ENCODE data around the gene SLC6A1.

Gene SLC6A1

DNA sequence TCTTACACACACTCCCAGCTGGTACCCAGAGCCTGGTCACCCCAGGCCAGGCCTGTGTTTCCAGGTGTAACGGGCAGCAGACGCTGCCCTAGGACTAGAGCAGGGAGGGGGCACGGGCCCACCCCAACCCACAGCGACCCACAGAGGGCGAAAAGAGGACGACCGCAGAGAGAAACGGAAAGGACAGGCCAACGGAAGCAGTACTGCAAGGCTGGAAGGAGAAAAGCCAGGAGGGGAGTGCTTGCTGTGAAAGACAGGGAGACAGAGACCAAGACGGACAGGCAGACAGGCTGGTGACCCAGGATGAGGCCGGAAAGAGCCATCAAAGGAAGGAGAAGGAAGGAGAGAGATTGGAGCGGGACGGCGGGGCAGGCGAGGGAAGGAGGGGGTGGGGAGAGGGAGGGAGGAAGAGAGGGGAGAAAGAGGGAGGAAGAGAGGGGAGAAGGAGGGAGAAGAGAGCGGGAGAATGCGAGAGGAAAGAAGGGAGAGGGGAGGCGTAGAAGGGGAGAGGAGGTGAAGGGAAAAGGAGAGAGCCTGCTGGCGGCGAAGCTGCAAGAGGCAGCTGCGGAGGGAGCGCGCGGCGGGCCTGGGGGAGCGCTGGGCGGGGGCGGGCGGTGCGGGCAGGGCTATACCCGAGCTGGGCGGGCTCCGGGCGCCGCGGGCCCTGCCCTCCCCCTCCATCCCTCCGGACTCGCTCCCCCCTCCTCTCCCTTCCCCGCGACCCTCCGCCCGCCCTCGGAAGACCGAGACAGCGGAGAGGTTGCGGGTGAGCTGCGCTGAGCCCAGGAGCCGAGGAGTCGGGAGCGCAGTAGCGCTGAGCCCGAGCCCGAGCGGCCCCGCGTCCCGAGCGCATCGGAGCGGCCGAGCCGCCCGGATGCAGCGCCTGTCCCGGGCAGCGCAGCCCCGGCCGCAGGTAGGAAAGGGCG lies at the start of gene SLC6A1:
Gene SLC6A1 (plus strand): TSS at position 732 of the 926 bp plus-strand sequence. CDS start 24,464 bp downstream, outside the sequence.
- no peak for FAIRE-seq

- no peak for FAIRE-seq
Observed at GRCh38 chr3:10944866-10945265, 47.7 kb upstream of the SLC6A1 start.

DNA sequence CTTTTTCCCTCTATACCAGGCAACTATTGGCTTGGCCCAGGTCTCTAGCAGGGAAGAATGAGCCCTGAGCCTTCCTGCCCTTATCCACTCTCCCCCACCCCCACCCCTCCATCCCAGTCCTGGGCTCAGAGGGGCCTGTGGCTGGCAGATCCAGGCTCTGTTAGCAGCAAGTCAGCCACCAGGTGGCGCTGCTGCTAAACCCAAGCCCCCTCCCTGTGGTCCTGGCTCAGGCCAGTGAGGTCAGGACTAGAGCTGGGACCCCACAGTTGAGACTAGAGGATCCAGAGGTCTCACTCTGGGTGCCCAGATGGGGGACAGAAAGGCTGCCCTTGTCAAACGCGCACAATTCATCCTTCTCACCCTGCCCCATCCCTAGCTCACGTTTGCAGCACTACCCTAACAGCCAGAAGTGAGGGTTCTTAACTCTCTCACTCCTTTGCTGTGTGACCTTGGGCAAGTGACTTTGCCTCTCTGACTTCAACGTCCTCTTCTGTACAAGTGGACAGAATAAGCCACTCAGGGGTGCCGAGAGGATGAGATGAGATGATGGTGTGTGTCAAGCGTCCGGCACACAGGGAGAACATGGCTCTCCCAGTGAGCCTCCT lies 46.8 kb upstream of the SLC6A1 start:
- FAIRE-seq: no peak

- no peak for FAIRE-seq
Observed at GRCh38 chr3:10946526-10946925, 46.0 kb upstream of the SLC6A1 start.

DNA sequence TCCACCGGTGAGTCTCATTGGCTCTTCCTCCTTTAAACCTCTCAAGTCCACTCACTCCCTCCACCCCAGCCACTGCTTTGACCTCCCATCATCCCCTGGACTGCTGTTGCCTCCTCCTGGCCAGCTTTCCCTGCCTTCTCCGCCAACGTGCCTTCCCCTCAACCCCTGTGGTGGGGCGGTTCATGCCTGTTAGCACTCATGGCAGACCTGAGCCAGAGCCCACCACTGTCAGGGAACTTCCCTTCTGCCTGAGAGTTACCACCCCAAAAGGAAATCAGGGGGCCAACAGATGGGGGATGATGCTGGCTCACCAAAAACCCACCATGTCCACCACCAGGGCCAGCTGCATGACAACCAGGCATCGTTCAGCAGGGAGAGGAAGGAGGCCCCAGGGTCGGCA lies 44.2 kb upstream of the SLC6A1 start:
- no peak for FAIRE-seq

- FAIRE-seq: no peak
Observed at GRCh38 chr3:10949197-10949596, 43.4 kb upstream of the SLC6A1 start.

DNA sequence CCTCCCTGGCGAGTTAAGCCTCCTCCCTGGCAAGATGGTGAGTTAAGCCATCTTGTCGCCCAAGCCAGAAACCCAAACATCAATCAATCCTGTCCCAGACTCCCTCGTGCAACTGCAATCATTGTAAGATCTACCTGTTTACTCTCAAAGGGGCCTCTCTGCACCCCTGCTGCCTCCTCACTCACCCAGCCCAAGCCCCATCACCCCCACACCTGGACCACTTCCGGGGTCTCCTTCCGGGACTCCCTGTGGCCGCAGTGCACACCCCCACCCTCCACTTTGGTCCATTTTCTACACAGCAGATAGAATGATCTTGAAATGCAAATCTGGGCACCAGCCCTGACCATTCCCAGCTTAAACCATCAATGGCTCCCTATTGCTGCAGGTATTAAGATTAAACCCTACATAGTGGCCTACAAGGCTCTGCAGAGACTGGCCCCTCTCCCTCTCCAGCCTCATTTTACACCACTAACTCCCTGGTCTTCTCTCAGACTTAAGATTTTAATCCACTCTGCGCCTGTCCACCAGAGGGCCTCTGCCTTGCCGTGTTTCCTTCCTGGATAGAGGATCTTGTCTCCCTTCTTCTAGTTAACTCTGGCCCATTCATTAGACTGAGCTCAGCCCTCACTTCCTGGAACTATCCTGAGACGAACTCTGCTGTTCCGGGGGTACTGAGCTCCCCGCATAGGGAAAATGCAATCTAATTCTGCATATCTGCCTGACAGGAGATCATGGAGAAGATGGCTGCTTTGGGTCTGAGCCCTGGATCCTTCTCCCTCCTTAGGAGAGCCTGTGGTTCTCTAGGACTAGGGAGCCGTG lies 41.9 kb upstream of the SLC6A1 start:
- no peak for FAIRE-seq

GRCh38 chr3:10951295-10951926 lies 41.1 kb upstream of the SLC6A1 start:
- no peak for FAIRE-seq

DNA sequence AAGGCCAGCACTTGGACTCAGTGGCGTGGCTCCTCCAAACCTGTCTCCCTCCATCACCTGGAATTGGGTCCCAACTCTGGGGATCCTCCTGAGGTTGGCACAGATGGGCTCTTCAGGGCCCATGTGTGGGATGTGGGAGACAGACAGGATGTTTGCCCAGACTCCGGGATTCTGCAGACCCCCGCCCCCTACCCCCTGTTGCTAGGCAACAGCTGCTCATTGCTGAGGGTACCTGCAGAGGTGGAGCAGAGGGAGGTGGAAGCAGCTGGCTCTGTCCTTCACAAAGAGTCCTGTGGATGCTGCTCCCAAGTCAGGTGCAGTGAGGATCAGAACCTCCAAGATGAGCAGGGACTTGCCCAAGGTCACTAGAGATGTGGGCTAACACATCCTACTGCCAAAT lies 40.0 kb upstream of the SLC6A1 start:
- FAIRE-seq: no peak

DNA sequence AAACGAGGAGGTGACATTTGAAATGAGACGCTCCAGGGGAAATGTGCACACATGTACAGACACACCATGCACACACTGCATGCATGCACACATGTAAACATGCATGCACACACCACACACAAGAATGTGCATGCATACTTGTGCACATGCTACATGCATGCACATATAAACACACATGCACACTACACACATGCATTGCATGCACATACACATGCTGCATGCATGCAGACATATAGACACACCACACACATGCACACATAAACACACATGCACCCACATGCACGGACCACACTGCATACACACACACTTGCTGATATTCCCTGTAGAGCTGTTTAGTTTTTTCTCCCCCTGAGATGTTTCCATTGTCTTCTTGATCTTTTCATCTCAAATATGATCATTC lies 37.8 kb upstream of the SLC6A1 start:
- FAIRE-seq: no peak

DNA sequence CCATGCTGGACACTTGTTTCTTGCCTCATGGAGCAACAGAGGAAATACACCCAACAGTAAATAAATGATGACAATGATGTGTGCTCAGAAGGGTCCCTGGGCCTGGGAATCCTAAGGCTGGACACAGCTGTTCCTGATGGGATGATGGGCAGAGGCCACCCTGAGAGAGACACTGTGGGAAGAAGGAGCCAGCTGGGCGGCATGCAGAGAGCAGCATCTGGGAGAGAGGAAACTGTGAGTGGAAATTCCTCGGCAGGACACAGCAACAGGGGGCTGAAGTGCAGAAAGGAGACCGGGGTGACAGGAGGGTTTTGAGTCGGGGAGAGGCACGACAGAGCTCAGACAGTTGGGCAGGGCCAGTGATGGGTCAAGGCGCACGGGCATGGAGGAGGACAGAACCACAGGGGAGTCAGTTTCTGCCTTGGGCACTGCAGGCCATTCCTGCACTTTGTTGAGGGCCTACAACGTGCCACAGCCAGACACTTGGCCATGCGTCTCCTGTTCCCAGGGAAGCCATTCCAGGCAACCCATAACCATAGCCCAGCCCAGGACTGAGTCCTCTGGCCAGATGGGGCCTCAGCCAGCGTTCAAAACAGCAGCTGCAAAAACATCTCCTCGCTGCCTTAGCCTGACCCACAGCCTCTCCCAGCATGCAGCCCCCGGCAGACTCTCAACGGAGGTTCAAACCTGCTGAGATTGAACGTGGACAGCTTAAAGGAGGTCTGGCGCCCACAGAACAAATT lies 36.7 kb upstream of the SLC6A1 start:
- no peak for FAIRE-seq

- no peak for FAIRE-seq
Observed at GRCh38 chr3:10956531-10956930, 36.0 kb upstream of the SLC6A1 start.

GRCh38 chr3:10956986-10957385 lies 35.6 kb upstream of the SLC6A1 start:
- no peak for FAIRE-seq

- FAIRE-seq: no peak
Observed at GRCh38 chr3:10957976-10958749, 34.4 kb upstream of the SLC6A1 start.

GRCh38 chr3:10960255-10960654 lies 32.3 kb upstream of the SLC6A1 start:
- FAIRE-seq: no peak

- no peak for FAIRE-seq
Observed at GRCh38 chr3:10961921-10962320, 30.6 kb upstream of the SLC6A1 start.

DNA sequence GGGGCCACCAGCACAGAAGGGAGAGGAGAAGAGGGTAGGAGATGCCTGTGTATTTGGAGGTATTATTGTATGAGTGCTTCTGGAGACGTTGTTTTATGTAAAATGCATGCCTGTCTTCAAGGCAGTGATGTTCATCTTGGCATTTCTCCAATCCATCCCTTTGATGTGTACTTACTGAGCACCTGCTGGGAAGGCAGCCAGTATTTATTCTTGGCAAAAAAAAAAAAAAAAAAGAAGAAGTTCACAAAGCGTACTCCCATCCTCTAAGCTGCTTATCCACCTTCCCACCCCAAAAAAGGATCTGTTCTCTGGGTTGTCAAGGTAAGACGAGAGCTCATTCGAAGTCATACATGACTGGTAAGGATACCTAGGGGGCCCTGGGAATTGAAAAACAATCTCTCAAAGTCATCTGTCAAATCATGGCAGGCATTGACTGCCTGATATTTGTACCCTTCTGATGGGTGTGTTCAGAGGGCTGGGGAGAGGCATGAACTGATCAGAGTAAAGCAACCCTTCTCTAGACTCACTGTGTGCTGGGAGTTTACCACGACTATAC lies 30.0 kb upstream of the SLC6A1 start:
- no peak for FAIRE-seq

GRCh38 chr3:10964537-10965167 lies 27.9 kb upstream of the SLC6A1 start:
- FAIRE-seq: no peak

- no peak for FAIRE-seq
Observed at GRCh38 chr3:10968401-10968800, 24.1 kb upstream of the SLC6A1 start.

DNA sequence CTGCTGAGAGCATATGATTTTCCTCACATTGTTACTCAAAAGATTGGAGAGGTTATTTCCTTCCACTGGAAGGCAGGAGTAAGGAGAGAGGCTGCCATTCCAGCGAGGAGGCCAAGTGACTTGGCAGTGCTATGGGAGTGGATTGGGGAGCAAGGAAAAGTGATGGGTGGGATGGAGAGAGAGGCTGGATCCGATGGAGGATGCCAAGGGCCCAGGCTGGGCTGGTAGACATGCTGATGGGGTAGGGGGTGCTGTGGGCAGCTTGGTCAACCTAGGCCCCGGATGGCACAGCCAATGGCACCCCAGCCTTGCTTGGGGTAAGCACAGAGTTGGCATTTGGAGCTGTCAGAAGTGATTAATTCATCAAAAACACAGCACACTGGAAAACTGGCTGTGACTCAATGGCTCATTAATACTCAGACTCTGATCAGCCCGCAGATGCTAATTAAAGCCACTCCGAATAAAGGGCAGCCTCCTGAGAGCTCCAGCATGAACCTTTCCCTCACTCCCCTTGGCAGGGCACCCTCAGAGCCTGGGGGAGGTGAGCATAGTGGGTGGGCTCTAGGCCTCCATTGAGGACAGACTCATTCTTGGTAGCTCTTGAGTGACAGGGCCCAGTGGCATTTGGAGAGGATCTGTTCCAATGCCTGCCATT lies 22.1 kb upstream of the SLC6A1 start:
- FAIRE-seq: no peak
